ENCODE measurements around the gene SERPINA1.

SERPINA1 gene

DNA sequence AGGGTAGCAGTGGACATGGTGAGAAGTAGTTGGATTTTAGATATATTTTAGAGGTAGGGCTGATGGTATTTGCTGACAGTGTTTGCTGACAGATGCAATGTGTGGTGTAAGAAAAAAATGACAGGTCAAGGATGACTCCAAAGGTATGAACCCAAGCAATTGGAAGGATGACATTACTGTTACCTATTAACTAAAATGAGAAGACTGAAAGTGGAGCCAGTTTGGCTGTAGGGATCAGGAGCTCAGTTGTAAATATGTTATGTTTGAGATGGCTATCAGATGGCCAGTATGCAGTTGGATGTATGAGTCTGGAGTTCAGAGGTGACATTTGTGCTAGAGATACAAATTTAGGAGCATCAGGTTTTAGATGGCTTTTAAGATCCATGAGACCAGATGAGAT, 47.9 kb downstream of the SERPINA1 start:
- no peak overlapping the region for H3K27ac ChIP-seq (ENCODE audit: low read depth, low read length)
- no peak overlapping the region for H3K4me3 ChIP-seq (ENCODE audit: low read length)
- H3K4me1 ChIP-seq (ENCODE audit: control insufficient read depth, low read length), result peaks cover 10% of the 10 kb centered on the region; the same call in 1 of the 2 replicates
- H3K79me2 ChIP-seq (ENCODE audit: control insufficient read depth, low read length), result no peaks in the 10 kb centered on the region
- no peaks in the 10 kb centered on the region for H3K9me3 ChIP-seq (ENCODE audit: control insufficient read depth, insufficient read depth, low read length)
- H4K20me1 ChIP-seq (ENCODE audit: control insufficient read depth, insufficient read depth, low read depth, low read length), result no peaks in the 10 kb centered on the region
- H3K4me2 ChIP-seq (ENCODE audit: low read length), result no peak overlapping the region
- TF ChIP-seq, protein P1, sequence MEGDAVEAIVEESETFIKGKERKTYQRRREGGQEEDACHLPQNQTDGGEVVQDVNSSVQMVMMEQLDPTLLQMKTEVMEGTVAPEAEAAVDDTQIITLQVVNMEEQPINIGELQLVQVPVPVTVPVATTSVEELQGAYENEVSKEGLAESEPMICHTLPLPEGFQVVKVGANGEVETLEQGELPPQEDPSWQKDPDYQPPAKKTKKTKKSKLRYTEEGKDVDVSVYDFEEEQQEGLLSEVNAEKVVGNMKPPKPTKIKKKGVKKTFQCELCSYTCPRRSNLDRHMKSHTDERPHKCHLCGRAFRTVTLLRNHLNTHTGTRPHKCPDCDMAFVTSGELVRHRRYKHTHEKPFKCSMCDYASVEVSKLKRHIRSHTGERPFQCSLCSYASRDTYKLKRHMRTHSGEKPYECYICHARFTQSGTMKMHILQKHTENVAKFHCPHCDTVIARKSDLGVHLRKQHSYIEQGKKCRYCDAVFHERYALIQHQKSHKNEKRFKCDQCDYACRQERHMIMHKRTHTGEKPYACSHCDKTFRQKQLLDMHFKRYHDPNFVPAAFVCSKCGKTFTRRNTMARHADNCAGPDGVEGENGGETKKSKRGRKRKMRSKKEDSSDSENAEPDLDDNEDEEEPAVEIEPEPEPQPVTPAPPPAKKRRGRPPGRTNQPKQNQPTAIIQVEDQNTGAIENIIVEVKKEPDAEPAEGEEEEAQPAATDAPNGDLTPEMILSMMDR (IDR thresholded peaks at IDR 0.05; ENCODE audit: low read depth, low read length, poor library complexity, severe bottlenecking), result no peak
- TF ChIP-seq EZH2phosphoT487 (IDR thresholded peaks at IDR 0.05; ENCODE audit: borderline replicate concordance, low read length), result no peak
- peaks cover 24% of the 10 kb centered on the region for H3K27me3 ChIP-seq (ENCODE audit: control insufficient read depth, low read length)
- no peaks in the 10 kb centered on the region for H3K36me3 ChIP-seq (ENCODE audit: control insufficient read depth, low read length)
- H3K9me2 ChIP-seq (replicated peaks; ENCODE audit: control insufficient read depth, low read length), result no peaks in the 10 kb centered on the region; the same call in 1 of the 2 replicates
- no peaks in the 10 kb centered on the region for H3F3A ChIP-seq (ENCODE audit: control insufficient read depth, insufficient read depth)

DNA sequence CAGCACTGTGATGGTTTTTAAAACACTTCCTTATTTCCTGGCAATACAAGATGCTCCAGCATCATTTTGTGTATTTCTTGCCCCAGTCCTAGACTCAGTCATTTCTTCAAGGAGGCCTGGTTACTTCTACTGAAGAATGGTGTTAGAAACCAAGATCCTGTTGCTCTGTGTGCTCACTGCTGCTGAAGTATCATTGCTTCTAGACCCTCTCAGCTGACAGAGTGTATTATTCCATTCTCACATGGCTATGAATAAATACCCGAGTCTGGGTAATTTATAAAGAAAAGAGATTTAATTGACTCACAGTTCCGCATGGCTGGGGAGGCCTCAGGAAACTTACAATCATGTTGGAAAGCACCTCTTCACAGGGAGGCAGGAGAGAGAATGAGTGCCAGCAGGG, 50.4 kb downstream of the SERPINA1 start:
- no peaks in the 10 kb centered on the region for H3F3A ChIP-seq (ENCODE audit: control insufficient read depth, insufficient read depth)
- H3K4me1 ChIP-seq (ENCODE audit: control insufficient read depth, low read length), result 0 out of 2 replicates have a peak, but pooled peaks cover 2% of the 10 kb centered on the region
- H3K4me3 ChIP-seq (ENCODE audit: low read length), result no peak overlapping the region
- no peak for TF ChIP-seq EZH2phosphoT487 (IDR thresholded peaks at IDR 0.05; ENCODE audit: borderline replicate concordance, low read length)
- TF ChIP-seq, protein P1 (IDR thresholded peaks at IDR 0.05; ENCODE audit: low read depth, low read length, poor library complexity, severe bottlenecking), result no peak
- H3K27me3 ChIP-seq (ENCODE audit: control insufficient read depth, low read length), result peaks cover 25% of the 10 kb centered on the region
- H3K9me3 ChIP-seq (ENCODE audit: control insufficient read depth, insufficient read depth, low read length), result no peaks in the 10 kb centered on the region
- no peaks in the 10 kb centered on the region for H3K36me3 ChIP-seq (ENCODE audit: control insufficient read depth, low read length)
- no peaks in the 10 kb centered on the region for H3K79me2 ChIP-seq (ENCODE audit: control insufficient read depth, low read length)
- no peak overlapping the region for H3K4me2 ChIP-seq (ENCODE audit: low read length)
- H4K20me1 ChIP-seq (ENCODE audit: control insufficient read depth, insufficient read depth, low read depth, low read length), result no peaks in the 10 kb centered on the region
- no peak overlapping the region for H3K27ac ChIP-seq (ENCODE audit: low read depth, low read length)
- H3K9me2 ChIP-seq (replicated peaks; ENCODE audit: control insufficient read depth, low read length), result no peaks in the 10 kb centered on the region; the same call in 1 of the 2 replicates

DNA sequence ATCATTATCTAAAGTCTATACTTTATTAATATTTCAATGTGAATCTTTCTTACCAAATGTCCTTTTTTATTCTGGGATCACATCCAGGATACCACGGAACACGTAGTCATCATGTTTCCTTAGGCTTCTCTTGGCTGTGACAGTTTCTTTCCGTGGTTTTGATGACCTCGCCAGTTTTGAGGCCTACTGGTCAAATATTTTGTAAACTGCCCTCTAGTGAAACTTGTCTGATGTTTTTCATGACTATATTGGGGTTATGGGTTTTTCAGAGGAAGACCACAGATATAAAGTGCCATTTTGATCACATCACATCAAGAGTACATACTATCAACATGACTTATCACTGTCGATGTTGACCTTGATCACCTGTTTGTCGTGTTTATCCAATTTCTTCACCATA, 51.1 kb downstream of the SERPINA1 start:
- no peaks in the 10 kb centered on the region; the same call in 1 of the 2 replicates for H3K9me2 ChIP-seq (replicated peaks; ENCODE audit: control insufficient read depth, low read length)
- H3K79me2 ChIP-seq (ENCODE audit: control insufficient read depth, low read length), result no peaks in the 10 kb centered on the region
- peaks cover 22% of the 10 kb centered on the region for H3K27me3 ChIP-seq (ENCODE audit: control insufficient read depth, low read length)
- H3K4me3 ChIP-seq (ENCODE audit: low read length), result no peak overlapping the region
- H3F3A ChIP-seq (ENCODE audit: control insufficient read depth, insufficient read depth), result no peaks in the 10 kb centered on the region
- H3K27ac ChIP-seq (ENCODE audit: low read depth, low read length), result no peak overlapping the region
- no peaks in the 10 kb centered on the region for H3K9me3 ChIP-seq (ENCODE audit: control insufficient read depth, insufficient read depth, low read length)
- no peaks in the 10 kb centered on the region for H3K36me3 ChIP-seq (ENCODE audit: control insufficient read depth, low read length)
- no peak for TF ChIP-seq EZH2phosphoT487 (IDR thresholded peaks at IDR 0.05; ENCODE audit: borderline replicate concordance, low read length)
- TF ChIP-seq, protein P1 (IDR thresholded peaks at IDR 0.05; ENCODE audit: low read depth, low read length, poor library complexity, severe bottlenecking), result no peak
- H3K4me1 ChIP-seq (ENCODE audit: control insufficient read depth, low read length), result no peaks in the 10 kb centered on the region
- H4K20me1 ChIP-seq (ENCODE audit: control insufficient read depth, insufficient read depth, low read depth, low read length), result no peaks in the 10 kb centered on the region
- H3K4me2 ChIP-seq (ENCODE audit: low read length), result no peak overlapping the region

Data from DOHH2 (cell line).